HG02678 (cell line): Measurements from ENCODE around the gene NRP2.

ENCODE experiments used
- ATAC-seq: cut with Tn5 transposase; IDR thresholded peaks from one replicate; pipeline ENCODE4 v1.9.1; 2021; ENCODE audit warnings: mild to moderate bottlenecking, moderate library complexity; ENCODE audit not compliant: unreplicated experiment

Gene NRP2

DNA sequence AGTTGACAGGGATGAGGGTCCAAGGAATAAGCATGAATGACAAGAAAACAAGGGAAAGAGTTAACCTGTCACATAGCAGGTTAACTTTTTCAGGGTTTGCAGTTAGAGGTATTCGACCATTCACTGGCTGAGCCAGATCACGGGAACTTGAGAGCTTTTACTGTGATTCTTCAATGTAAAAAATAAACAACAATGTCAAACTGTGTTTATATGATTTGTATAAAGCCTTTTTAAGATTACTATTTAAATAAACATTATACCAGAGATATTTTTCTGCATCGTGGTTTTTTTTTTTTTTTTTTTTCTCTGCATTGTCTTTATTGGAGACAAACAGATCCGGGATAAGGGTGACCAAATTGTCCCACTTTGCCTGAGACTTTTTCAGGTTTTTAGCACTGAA is 115.6 kb downstream of the NRP2 start:
- ATAC-seq, result no peak

DNA sequence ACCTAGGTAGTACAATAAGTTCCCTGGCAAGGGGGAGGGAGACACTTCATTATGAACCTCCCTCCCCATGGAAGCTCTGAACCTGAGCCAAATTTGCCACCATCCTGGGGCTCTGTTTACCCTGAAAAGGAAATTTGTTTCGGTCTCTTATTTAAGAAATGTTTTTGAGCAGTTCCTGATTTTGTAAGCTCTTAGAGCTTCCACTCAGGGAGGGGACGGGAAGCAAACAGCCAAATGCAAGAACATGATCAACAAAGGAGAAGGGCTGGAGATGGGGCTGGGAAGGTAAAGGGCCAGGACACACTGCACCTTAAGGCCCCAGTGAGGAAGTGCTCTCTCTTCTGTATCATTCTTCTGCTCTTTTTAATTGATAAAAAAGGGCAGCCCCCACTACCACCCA is 117.9 kb downstream of the NRP2 start:
- ATAC-seq, result no peak

DNA sequence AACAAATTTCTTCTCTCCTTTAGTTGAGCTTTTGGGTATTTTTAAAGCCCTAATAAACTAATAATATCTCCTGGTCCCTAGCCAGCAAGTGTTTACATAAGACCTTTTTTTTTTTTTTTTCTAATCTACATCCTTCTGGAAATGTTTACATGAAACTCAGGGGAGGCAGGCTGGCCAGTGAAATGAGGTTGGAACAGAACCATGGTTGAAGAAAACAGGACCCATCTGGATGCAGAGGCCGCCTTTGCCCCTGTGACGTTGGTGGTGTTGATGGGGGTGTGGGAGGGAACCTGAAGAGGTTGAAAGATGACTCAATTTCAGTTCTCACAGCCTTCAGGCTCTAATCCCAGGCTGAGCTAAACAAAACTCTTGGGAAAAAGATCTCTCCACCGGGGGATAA is 118.5 kb downstream of the NRP2 start:
- ATAC-seq, result no peak

- no peak for ATAC-seq
Measured at GRCh38 chr2:205802065-205802464, 119.8 kb downstream of the NRP2 start.

DNA sequence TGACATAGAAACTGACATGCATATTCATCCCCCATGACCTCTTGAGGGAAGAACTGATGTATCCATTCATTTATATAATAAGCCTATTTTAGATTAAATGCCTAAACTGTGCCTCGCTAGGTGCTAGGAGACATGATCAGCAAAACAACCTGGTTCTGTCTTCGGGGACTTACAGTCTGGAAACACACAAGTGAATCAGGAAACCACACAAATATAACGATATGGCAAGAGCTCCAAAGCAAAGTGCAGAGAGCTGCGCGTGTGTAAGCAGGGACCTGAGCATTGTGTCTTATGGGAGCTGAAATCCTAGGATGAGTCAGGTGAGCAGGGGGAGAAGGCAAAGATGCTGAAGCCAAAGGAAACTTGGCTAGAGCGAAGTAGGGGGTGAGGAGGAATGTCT is 120.6 kb downstream of the NRP2 start:
- ATAC-seq, result no peak

DNA sequence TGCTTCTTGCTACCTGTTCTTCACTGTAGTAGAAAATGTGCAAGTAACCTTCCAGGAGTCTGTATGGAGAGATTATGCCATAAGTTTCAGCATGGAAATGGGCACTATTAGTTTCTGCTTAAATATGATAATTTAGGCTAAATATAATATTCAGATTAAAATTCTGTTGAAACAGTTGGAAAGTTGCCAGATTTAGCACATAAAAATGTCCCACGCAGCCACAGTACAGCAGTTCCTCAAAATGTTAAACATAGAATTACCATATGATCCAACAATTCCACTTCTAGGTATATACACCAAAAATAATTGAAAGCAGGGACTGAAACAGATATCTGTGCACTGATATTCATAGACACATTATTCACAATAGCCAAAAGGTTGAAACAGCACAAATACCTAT is 121.2 kb downstream of the NRP2 start:
- ATAC-seq, result no peak

GRCh38 chr2:205805136-205805535 is 122.8 kb downstream of the NRP2 start:
- no peak for ATAC-seq

DNA sequence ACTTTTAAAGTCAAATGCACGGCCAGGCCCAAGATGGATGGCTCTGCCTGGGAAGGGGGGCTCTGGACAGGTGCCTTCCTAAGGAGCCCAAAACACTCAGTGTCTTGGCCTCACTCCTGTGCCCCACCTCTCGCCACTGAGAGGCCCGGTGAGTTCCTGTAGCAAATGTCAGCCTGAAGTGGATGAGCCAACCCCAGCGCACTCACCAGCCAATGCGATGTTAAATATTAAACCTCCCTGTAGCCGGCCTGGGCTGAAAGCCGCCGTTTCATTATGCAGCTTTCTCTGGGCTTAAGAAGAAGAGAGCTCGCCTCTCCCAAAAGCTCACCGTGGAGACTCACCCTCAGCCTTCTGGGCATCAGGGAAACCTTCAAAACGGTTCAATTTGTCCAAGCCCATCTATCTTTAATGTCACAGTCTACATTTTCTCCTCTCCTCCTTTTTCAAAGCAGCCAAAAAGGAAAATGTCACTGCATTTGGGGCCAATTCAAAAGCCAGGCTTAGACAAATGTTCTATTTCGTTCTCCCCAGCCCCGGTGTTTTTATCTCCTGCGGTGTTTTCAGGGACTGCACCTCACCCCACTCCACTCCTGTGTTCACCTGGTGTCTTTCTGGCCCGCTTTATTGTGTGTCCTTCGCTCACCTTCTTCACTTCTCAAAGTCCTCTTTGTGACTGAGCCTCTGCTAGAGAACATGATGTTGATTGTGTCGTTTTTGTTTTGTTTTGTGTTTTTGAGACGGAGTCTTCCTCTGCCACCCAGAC is 124.0 kb downstream of the NRP2 start:
- ATAC-seq, result no peak

- ATAC-seq, result no peak
Measured at GRCh38 chr2:205807229-205807628, 124.9 kb downstream of the NRP2 start.

DNA sequence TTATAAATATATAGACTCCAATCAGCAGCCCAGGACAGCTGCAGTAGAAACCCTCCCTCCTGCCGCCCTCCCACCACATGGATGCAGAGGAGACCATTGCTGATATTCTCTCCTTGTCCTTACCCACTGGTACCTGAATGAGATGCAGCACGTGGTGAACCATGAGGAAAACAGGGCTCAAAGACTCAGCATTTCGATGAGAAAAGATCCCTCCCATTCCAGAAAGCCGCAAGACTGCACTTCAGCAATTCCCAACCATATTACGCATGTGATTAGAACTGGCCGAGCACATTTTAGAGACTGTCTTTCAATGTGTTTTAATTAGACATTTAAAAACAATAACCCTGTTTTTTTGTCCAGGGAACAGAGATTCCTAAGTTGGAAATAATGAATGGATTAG is 125.5 kb downstream of the NRP2 start:
- ATAC-seq, result no peak

DNA sequence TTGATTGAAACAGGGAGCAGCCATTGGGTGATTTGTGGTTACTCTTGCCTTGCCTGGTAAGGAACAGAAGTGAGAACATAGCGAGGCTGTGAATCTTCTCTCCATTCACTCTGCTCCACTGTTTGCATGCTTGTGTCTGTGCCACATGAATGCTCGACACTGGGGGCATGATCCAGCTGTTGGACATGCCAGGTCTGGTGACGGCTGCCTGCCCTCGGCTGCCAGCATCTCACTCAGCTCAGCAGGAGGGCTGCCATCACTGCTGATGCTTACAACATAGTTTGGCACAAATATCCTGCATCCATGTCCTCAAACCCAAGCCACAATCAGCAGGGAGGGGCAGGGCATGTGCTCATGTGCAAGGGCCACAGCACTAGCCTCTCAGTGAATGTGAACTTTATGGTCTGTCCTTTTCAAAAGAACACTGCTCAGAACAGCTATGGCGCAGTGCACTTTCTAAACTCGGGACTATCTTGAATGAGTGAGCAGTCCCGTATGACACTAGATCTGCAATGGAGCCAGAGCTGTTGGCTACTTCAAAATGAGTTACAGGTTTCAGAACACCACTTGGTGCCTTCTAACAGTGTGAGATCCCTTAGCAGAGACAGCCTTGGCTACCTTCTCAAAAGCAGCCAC is 126.3 kb downstream of the NRP2 start:
- no peak for ATAC-seq

- ATAC-seq, result no peak
Measured at GRCh38 chr2:205811387-205811786, 129.1 kb downstream of the NRP2 start.

DNA sequence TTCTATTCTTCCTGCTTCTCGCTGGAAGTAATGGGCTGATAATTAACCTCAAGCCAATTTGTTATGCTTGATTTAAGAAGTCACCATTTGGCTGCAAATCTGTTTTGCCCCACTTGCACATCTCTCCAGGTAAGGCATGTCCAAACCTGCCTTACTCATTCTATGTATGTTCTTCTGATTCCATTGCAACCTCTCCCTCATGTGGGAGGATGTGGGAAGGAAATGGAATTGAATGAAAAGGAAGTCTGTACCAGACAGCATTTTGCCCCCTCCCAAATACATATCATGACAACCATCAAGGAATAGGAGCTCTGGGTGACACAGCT is 131.7 kb downstream of the NRP2 start:
- ATAC-seq, result no peak

- ATAC-seq, result no peak
Measured at GRCh38 chr2:205815673-205816072, 133.4 kb downstream of the NRP2 start.

GRCh38 chr2:205816268-205816667 is 134.0 kb downstream of the NRP2 start:
- no peak for ATAC-seq

DNA sequence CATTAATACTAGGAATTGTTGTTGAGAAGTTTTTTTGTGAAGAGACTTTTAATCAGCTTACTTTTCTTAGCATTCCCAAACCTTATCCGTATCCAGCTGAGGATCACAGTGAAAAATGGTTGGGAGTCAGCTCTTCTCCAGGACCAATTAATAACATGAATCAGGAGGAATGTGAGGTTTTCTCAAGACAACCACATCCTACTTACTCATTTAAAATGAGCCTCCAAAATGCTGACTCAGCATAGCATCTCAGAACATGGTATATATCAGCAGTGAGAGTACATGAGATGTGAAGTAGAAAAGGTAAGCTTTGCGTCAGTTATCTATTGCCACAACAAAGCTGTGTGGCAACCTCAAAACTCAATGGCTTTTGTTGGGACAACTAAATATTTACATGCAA is 140.3 kb downstream of the NRP2 start:
- ATAC-seq, result no peak

GRCh38 chr2:205827809-205828365 is 145.6 kb downstream of the NRP2 start:
- ATAC-seq, result no peak

GRCh38 chr2:205833864-205834263 is 151.6 kb downstream of the NRP2 start:
- ATAC-seq, result no peak

DNA sequence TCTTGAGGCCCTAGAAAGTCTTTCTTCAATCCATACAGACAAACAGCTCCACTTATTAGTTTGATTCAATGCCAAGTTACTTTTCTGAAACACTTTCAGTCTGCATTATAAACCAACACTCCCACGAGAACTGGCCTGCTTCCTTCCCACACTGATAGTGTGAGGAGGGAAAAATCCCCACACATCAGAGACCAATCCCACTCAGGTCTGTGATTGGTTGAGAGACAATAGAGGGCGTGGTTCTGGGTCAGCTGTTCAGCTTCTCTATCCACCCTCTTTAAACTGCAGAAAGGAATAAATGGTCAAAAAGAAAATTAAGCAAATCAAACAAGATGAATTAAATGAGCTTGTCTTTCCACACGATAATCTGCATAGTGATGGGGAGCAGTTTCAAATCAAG is 152.5 kb downstream of the NRP2 start:
- no peak for ATAC-seq

DNA sequence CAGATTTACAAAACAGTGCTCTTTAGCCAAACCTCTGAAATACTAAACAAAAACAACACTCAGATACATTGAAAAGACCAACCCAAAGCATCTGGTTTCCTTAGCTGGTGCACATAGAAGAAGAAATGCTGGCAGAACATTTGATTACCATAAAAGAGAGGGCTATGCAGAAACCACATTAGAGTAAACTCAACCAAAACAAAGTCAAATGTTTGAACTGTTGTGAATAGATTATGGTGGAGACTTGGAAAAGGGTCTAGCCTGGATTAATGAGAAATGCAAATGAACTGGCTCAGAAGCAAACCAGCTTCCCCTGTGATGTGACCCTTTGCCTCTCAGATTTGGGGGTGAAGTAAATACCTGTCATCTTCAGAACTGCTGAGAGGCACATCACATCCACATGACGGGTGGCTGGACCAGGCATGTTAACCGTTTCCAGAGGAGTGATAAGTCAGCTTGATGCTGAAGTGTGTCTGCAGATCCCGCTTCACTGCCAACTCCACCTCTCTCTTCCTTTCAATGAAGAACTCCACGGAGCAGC is 153.0 kb downstream of the NRP2 start:
- ATAC-seq, result no peak

- ATAC-seq, result no peak
Measured at GRCh38 chr2:205835923-205836322, 153.6 kb downstream of the NRP2 start.

DNA sequence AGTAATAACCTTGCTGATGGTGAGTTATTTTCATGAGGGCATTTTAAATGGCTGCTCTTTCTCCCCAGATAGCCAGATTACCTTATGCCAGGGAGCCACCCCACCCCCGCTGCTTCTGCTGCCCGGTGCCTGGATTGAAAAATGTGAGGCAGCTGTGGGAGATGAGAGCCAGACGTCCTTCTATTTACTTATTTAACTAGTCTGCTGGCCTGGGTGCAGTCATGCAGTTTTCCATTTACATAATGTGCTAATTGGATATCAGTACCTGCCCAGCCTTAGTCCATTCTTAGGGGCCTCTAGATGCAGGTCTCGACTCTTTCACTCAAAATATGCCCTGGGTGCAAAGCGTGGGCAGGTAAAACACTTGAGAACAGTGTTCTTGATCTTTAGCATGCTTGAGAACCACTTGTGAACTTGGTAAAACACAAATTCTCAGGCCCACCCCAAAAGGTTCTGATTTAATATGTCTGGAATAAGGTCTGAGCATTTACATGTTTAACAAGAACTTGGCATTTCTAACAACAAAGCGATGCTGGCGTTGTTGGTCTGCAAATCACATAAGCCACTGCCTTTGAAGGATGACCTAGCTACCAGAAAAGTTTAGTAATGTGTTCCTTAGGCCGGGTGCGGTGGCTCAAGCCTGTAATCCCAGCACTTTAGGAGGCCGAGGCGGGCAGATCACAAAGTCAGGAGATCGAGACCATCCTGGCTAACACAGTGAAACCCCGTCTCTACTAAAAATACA is 154.3 kb downstream of the NRP2 start:
- ATAC-seq, result no peak
